Coronary artery (tissue), 2 donors: ENCODE measurements around the gene SAMSN1.

Source experiments
- DNase-seq: peaks from one replicate; pipeline ENCODE4 v3.0.0-alpha.2; 2017; ENCODE audit warnings: low spot score
- H3K27ac ChIP-seq, 2 donors: fragments of 200-600 bp; sonication (generic); one replicate each; pipeline ENCODE4 v1.5.1; 2016 to 2019
- H3K4me3 ChIP-seq: fragments of 200-600 bp; sonication (generic); 2 replicates; pipeline ENCODE4 v1.5.1; 2016; ENCODE audit warnings: mild to moderate bottlenecking, moderate library complexity
- CTCF ChIP-seq: fragments of 200-600 bp; sonication (generic); IDR thresholded peaks from one replicate; pipeline ENCODE4 v1.5.1; 2019; ENCODE audit warnings: antibody characterized with exemption

SAMSN1 gene

GRCh38 chr21:14477133-14477532 lies 69.0 kb downstream of the SAMSN1 start:
- no peak for TF ChIP-seq CTCF
- no peak overlapping the region for H3K4me3 ChIP-seq
- DNase-seq, result no peak
- no peak overlapping the region for H3K27ac ChIP-seq

- no peak for TF ChIP-seq CTCF
- DNase-seq, result no peak
- Histone ChIP-seq H3K27ac (no peak overlapping the region), H3K4me3 (no peak overlapping the region)
Measured at GRCh38 chr21:14474995-14475394, 71.1 kb downstream of the SAMSN1 start.

DNA sequence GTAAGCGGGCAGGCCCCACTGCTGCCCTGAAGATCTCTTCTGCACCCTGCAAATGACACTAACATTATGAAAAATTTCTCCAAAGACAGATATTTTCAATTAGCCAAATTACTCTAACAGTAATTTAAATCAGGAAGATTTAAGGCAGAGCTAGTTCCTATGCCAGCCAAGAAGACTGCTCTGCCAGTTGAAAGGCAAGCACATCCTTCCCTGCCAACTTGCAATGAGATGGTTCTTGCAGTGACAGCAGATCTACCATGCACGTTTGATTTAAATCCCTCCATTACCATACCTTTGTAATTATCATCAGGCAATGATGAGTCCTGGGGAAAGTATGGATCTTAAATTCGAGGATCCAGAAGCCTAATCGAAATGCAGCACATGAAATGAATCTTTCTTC lies 76.5 kb downstream of the SAMSN1 start:
- DNase-seq, result no peak
- Histone ChIP-seq H3K4me3 (no peak overlapping the region), H3K27ac (no peak overlapping the region)
- TF ChIP-seq CTCF, result no peak

GRCh38 chr21:14466715-14467114 lies 79.4 kb downstream of the SAMSN1 start:
- no peak for TF ChIP-seq CTCF
- no peak for DNase-seq
- no peak overlapping the region for H3K4me3 ChIP-seq
- no peak overlapping the region for H3K27ac ChIP-seq

GRCh38 chr21:14457762-14458161 lies 88.4 kb downstream of the SAMSN1 start:
- no peak for DNase-seq
- no peak for TF ChIP-seq CTCF
- Histone ChIP-seq H3K27ac (no peak overlapping the region), H3K4me3 (no peak overlapping the region)

- H3K27ac ChIP-seq, result no peak overlapping the region
- no peak overlapping the region for H3K4me3 ChIP-seq
- no peak for DNase-seq
- TF ChIP-seq CTCF, result no peak
Measured at GRCh38 chr21:14456911-14457310, 89.2 kb downstream of the SAMSN1 start.

DNA sequence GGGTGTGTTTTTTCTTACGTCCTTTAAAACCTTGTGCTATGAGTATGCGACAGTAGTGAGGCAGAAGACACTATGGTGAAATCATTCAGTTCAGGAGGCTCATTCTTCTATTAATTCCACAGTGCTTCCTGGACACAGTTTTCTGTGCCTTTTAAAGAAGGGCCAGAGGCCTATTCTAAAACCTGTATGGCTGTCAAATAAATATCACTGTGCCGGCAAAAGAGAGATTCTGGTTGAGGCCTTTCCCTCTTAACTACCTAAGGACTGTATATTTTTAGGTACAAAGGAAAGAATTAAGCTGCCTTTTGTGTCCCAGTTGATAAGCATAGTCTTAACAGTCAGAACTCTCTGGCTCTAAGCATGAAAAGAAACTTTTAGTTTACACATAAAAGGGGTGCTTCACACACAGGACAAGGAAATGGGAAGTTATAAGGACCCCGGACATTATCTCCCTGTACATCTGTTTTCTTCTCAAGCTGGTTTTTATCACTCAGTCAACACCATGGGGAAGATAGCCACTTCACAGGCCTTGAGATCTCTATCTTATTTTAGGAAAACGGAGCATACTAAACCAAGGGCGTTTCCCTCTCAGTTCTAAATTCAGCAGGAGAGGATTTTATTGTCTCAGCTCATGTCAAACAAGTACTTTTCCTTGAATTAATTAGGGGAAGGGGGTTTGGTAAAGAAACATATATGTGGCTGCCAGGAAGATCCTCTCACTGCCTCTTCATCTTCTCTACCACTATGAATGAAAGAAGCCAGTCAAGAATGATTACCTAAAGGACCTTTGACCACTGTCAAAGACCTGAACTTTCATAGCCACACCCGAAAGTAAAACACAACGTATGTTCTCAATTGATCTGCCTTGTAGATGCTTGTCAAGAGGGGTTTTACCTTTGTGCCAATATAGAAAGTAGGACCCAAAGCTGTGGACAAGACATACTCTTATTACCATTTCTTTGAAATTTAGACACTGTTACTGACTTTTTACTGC lies 91.8 kb downstream of the SAMSN1 start:
- no peak for DNase-seq
- no peak overlapping the region for H3K4me3 ChIP-seq
- H3K27ac ChIP-seq, result no peak overlapping the region
- TF ChIP-seq CTCF, result no peak
